Activated gamma-delta T cell treated with Interleukin-2 at 50 U/mL for 16 hours (primary cell): ENCODE results near the gene VCL.
"Not testable (repeated sequence)": the region's sequence is repeated elsewhere in the genome, so short reads cannot be mapped to it uniquely, and the experiment has no call there.

Source experiments
- DNase-seq: peaks from one replicate; pipeline ENCODE4 v3.0.0-alpha.2; 2020

The VCL gene

DNA sequence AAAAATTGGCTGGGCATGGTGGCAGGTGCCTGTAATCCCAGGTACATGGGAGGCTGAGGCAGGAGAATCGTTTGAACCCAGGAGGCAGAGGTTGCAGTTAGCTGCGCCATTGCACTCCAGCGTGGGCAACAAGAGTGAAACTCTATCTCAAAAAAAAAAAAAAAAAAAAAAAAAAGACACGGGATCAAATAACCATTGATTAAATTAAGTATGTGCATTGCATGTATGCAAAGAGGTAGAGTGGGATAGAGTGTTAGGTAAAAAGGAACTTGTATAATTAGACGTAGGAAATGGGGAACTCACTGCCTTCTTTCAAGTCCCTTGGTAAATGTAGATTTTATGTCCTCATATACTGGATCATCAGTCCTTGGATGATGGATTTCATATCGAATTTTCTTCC lies 13.1 kb downstream of the VCL start:
- DNase-seq: no peak

GRCh38 chr10:74011770-74012169 lies 13.9 kb downstream of the VCL start:
- DNase-seq: no peak

GRCh38 chr10:74012480-74012879 lies 14.6 kb downstream of the VCL start:
- no peak for DNase-seq

DNA sequence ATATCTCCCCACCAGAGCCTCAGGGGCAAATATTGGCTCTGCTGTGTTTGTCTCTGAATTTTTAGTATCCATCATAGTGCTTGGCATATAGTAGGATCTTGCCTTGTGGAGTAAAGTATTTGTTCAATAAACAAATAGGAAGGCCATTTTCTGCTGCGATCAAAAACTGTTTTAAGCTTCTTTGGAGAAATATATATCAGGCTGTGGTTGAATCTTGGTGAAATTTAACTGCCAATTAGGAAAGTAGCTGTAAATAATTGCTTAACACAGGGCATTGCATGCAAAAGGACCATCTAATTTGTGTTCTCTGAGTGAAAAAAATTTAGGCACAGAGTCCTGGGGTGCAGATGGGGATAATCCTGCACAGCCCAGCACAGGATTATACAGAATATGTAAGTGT lies 15.1 kb downstream of the VCL start:
- no peak for DNase-seq

- DNase-seq: not testable (repeated sequence)
Measured at GRCh38 chr10:74014574-74014973, 16.7 kb downstream of the VCL start.

DNA sequence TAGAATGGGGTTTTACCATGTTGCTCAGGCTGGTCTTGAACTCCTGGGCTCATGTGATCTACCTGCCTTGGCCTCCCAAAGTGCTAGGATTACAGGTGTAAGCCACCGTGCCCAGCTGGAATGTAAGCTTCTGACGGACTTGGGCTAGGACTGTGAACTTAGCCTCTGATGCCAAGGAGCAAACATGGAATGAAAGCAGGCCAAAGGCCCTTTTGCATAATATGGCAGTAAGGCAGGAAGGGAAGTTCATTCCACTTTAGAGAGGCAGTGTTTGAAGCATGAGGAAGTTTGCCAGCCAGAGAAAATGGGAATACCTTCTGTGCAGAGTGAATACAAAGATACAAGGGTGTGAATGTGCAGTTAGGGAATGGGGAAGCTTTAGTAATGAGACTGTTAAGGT lies 20.3 kb downstream of the VCL start:
- DNase-seq: no peak

- no peak for DNase-seq
Measured at GRCh38 chr10:74021248-74022055, 23.5 kb downstream of the VCL start.

- DNase-seq: no peak
Measured at GRCh38 chr10:74022926-74023629, 25.2 kb downstream of the VCL start.

- DNase-seq: no peak
Measured at GRCh38 chr10:74024600-74024999, 26.7 kb downstream of the VCL start.

DNA sequence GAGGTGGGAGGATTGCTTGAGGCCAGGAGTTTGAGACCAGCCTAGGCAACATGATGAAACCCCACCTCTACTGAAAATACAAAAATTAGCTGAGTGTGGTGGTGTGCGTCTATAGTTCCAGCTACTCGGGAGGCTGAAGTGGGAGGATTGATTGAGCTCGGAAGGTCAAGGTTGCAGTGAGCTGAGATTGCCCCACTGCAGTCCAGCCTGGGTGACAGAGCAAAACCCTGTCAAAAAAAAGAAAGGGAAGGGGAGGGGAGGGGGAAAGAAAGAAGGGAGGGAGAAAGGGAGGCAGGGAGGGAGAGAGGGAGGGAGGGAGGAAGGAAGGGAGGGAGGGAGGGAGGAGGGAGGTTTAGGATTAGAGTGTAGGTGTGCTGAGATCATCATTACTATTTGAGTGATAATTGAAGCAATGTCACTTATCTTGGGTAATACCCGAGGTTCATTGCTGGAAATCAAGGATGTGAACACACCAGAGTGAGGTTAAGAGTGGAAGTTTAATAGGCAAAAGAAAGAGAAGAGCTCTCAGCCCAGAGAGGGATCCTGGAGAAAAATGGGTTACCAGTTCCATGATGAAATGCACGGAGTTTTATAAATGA lies 27.6 kb downstream of the VCL start:
- DNase-seq: no peak

- no peak for DNase-seq
Measured at GRCh38 chr10:74026428-74027015, 28.6 kb downstream of the VCL start.

- no peak for DNase-seq
Measured at GRCh38 chr10:74027702-74028101, 29.8 kb downstream of the VCL start.

- no peak for DNase-seq
Measured at GRCh38 chr10:74029943-74030342, 32.0 kb downstream of the VCL start.

DNA sequence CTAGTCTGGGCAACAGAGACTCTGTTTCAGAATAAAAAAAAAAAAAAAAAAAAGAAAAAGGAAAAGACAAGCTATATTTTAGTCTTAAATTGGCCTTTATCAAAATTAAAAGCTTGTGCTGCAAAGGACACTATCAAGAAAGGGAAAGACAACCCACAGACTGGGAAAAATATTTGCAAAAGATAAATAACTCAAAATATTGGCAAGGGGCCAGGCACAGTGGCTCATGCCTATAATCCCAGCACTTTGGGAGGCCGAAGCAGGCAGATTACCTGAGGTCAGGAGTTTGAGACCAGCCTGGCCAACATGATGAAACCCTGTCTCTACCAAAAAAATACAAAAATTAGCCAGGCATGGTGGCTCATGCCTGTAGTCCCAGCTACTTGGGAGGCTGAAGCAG lies 34.3 kb downstream of the VCL start:
- DNase-seq: not testable (repeated sequence)

- DNase-seq: no peak
Measured at GRCh38 chr10:74032900-74033655, 35.2 kb downstream of the VCL start.

DNA sequence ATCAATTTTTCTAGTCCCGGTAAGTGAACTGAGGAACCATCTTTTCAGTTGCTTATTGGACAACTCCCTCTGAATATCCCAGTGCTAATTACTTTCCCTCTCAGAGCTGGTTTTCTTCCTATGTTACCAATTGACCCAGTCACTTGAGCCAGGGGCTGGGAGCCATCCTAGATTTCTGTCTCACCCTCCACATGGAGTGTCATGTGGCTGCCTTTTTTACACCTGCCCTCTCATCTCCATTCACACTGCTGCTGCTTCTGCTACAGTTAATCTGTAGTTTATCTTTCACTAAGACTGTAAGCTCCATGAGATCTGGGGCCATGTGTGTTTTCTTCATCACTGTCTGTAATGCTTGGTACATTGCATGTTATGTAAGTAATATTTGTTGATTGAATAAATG lies 35.8 kb downstream of the VCL start:
- DNase-seq: no peak

GRCh38 chr10:74034301-74034700 lies 36.4 kb downstream of the VCL start:
- no peak for DNase-seq

- no peak for DNase-seq
Measured at GRCh38 chr10:74035303-74035702, 37.4 kb downstream of the VCL start.

GRCh38 chr10:74036474-74036873 lies 38.6 kb downstream of the VCL start:
- DNase-seq: no peak

DNA sequence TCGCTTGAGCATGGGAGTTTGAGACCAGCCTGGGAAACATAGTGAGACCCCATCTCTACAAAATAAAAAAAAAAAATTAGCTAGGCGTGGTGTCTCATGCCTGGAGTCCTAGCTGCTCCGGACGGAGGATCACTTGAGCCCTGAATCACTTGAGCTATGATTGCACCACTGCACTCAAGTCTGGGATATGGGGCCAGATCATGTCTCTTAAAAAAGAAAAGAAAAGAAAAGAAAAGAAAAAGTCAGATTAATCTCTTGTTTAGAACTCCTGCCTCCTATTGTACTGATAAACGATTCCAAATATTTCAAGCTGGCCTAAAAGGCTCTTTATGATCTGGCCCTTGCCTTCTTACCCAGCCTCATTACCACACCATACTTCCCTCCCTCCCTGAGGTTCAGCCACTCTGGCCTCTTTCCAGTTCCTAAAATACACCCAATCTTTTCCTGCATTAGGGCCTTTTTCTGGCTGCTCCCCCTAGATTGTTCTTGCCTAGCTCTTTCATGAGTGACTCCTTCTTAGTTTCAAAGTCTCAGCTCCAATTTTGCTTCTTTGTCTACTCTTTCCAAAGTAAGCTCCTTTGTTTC lies 41.7 kb downstream of the VCL start:
- DNase-seq: no peak

GRCh38 chr10:74040200-74041126 lies 42.5 kb downstream of the VCL start:
- DNase-seq: no peak
